AG08396 (cell line): Measurements from ENCODE around the gene DCHS2.

ENCODE experiments used
- DNase-seq: peaks from one replicate; pipeline ENCODE4 v3.0.0; 2012; ENCODE audit warnings: low spot score, mixed read lengths

Gene DCHS2

GRCh38 chr4:154319736-154320135 lies 171.9 kb downstream of the DCHS2 start:
- no peak for DNase-seq

GRCh38 chr4:154317201-154317999 lies 174.2 kb downstream of the DCHS2 start:
- no peak for DNase-seq

GRCh38 chr4:154315741-154316140 lies 175.9 kb downstream of the DCHS2 start:
- no peak for DNase-seq

GRCh38 chr4:154314248-154314647 lies 177.4 kb downstream of the DCHS2 start:
- DNase-seq = no peak

GRCh38 chr4:154313004-154313585 lies 178.5 kb downstream of the DCHS2 start:
- DNase-seq = no peak

GRCh38 chr4:154312246-154312645 lies 179.4 kb downstream of the DCHS2 start:
- DNase-seq = no peak

- no peak for DNase-seq
These were observed 181.0 kb downstream of the DCHS2 start for GRCh38 chr4:154310578-154310977.

GRCh38 chr4:154308207-154308606 lies 183.4 kb downstream of the DCHS2 start:
- no peak for DNase-seq

- DNase-seq = no peak
These were observed 184.1 kb downstream of the DCHS2 start for GRCh38 chr4:154307451-154307850.

- no peak for DNase-seq
These were observed 186.0 kb downstream of the DCHS2 start for GRCh38 chr4:154305616-154306015.

- DNase-seq = no peak
These were observed 186.9 kb downstream of the DCHS2 start for GRCh38 chr4:154304679-154305078.

- DNase-seq = no peak
These were observed 196.8 kb downstream of the DCHS2 start for GRCh38 chr4:154294652-154295350.

GRCh38 chr4:154293427-154293826 lies 198.2 kb downstream of the DCHS2 start:
- DNase-seq = no peak

GRCh38 chr4:154292589-154292988 lies 199.0 kb downstream of the DCHS2 start:
- DNase-seq = no peak

- DNase-seq = no peak
These were observed 214.4 kb downstream of the DCHS2 start for GRCh38 chr4:154277172-154277571.

- no peak for DNase-seq
These were observed 215.1 kb downstream of the DCHS2 start for GRCh38 chr4:154276496-154276895.

GRCh38 chr4:154254999-154255398 lies 236.6 kb downstream of the DCHS2 start:
- DNase-seq = no peak

GRCh38 chr4:154234576-154234975 lies 257.0 kb downstream of the DCHS2 start:
- no peak for DNase-seq

GRCh38 chr4:154231806-154232478 lies 259.7 kb downstream of the DCHS2 start:
- DNase-seq = no peak

- DNase-seq = no peak
These were observed 260.9 kb downstream of the DCHS2 start for GRCh38 chr4:154230723-154231122.

- no peak for DNase-seq
These were observed 261.5 kb downstream of the DCHS2 start for GRCh38 chr4:154230091-154230490.

GRCh38 chr4:154222875-154223274 lies 268.7 kb downstream of the DCHS2 start:
- DNase-seq = no peak

- no peak for DNase-seq
These were observed 273.5 kb downstream of the DCHS2 start for GRCh38 chr4:154218051-154218450.
